IMR-90 (cell line): ENCODE results near the gene ISX. TPM values are rescaled to one million over a fixed set of nuclear protein-coding genes. Genes with fewer than 3 reads are reported as not detected.

Source experiments
- ATAC-seq: fragments of 200-7000 bp; cut with Tn5 transposase; 2 replicates; pipeline ENCODE4 v1.9.1; 2020; ENCODE audit warnings: low read depth, mild to moderate bottlenecking, moderate library complexity
- BruUV-seq: library from RNA; stranded (reverse); fragments of 400-500 nt; replicated peaks from 2 replicates; lab custom pipeline; 2021; lab: Mats Ljungman, UMichigan
- CTCF ChIA-PET: fragments of 300-600 bp; formaldehyde crosslinking; extraction: SDS; loops from one replicate; lab custom pipeline; 2021; ENCODE audit warnings: antibody characterized with exemption; lab: Yijun Ruan, JAX
- POLR2A ChIA-PET: fragments of 300-600 bp; sonication (Branson Sonifier 250); formaldehyde crosslinking; loops from one replicate; lab custom pipeline; 2022; ENCODE audit warnings: antibody characterized with exemption; ENCODE audit not compliant: unreplicated experiment; lab: Charles Lee
- DNase-seq: peaks from one replicate; pipeline ENCODE4 v3.0.0; 2013
- H2AFZ ChIP-seq: replicated peaks from 2 replicates; pipeline ENCODE3; 2013; ENCODE audit warnings: low read length, mild to moderate bottlenecking; ENCODE audit not compliant: poor library complexity
- H2AK5ac ChIP-seq: 2 replicates; pipeline ENCODE4 v1.6.1; 2013; ENCODE audit warnings: low read depth, low read length, inconsistent platforms
- H2AK9ac ChIP-seq: replicated peaks from 2 replicates; pipeline ENCODE3; 2013; ENCODE audit warnings: mild to moderate bottlenecking, low read depth, low read length, moderate library complexity; ENCODE audit not compliant: poor library complexity
- H2BK120ac ChIP-seq: 2 replicates; pipeline ENCODE4 v1.6.1; 2013; ENCODE audit warnings: low read depth, low read length, inconsistent platforms
- H2BK15ac ChIP-seq: 3 replicates; pipeline ENCODE4 v1.6.1; 2013; ENCODE audit warnings: low read depth, low read length, inconsistent platforms
- H2BK20ac ChIP-seq: 2 replicates; pipeline ENCODE4 v1.6.1; 2013; ENCODE audit warnings: low read depth, mild to moderate bottlenecking, inconsistent platforms, low read length, moderate library complexity
- H2BK5ac ChIP-seq: 2 replicates; pipeline ENCODE4 v1.6.1; 2013; ENCODE audit warnings: mild to moderate bottlenecking, low read depth, low read length, inconsistent platforms; ENCODE audit not compliant: poor library complexity, severe bottlenecking
- H3K14ac ChIP-seq: replicated peaks from 2 replicates; pipeline ENCODE4 v1.6.1; 2013; ENCODE audit warnings: low read depth, low read length, inconsistent platforms
- H3K18ac ChIP-seq: 2 replicates; pipeline ENCODE4 v1.6.1; 2013; ENCODE audit warnings: low read depth, low read length, control low read depth
- H3K23ac ChIP-seq: 2 replicates; pipeline ENCODE4 v1.6.1; 2013; ENCODE audit warnings: low read depth, low read length, inconsistent platforms
- H3K27ac ChIP-seq: 2 replicates; pipeline ENCODE4 v1.5.1; 2013; ENCODE audit warnings: mild to moderate bottlenecking, control low read depth, low read length; ENCODE audit not compliant: insufficient read depth
- H3K27me3 ChIP-seq: 2 replicates; pipeline ENCODE4 v1.6.1; 2013; ENCODE audit warnings: low read length; ENCODE audit not compliant: control insufficient read depth, insufficient read depth
- H3K36me3 ChIP-seq: 2 replicates; pipeline ENCODE4 v1.6.1; 2013; ENCODE audit warnings: low read length, mixed read lengths; ENCODE audit not compliant: control insufficient read depth, insufficient read depth
- H3K4ac ChIP-seq: 2 replicates; pipeline ENCODE4 v1.6.1; 2013; ENCODE audit warnings: low read depth, low read length, inconsistent platforms
- H3K4me1 ChIP-seq: 2 replicates; pipeline ENCODE4 v1.6.1; 2013; ENCODE audit warnings: low read length, mixed read lengths; ENCODE audit not compliant: control insufficient read depth, insufficient read depth
- H3K4me2 ChIP-seq: 2 replicates; pipeline ENCODE4 v1.6.1; 2013; ENCODE audit warnings: low read depth, mild to moderate bottlenecking, control low read depth, low read length, moderate library complexity
- H3K4me3 ChIP-seq: 2 replicates; pipeline ENCODE4 v1.5.1; 2013; ENCODE audit warnings: low read depth, mild to moderate bottlenecking, control low read depth, low read length, moderate library complexity; ENCODE audit not compliant: insufficient read depth
- H3K56ac ChIP-seq: 2 replicates; pipeline ENCODE4 v1.6.1; 2013; ENCODE audit warnings: low read length, inconsistent platforms; ENCODE audit not compliant: insufficient read depth; ENCODE audit errors: extremely low read depth
- H3K79me1 ChIP-seq, 2 experiments: 2 replicates each; pipeline ENCODE4 v1.6.1; 2013; ENCODE audit warnings: low read length in 2 of 2, inconsistent platforms in 1 of 2, low read depth in 1 of 2
- H3K9ac ChIP-seq: 2 replicates; pipeline ENCODE4 v1.6.1; 2013; ENCODE audit warnings: low read depth, low read length, control low read depth
- H3K9me1 ChIP-seq: 2 replicates; pipeline ENCODE4 v1.6.1; 2013; ENCODE audit warnings: low read length, inconsistent platforms; ENCODE audit not compliant: insufficient read depth
- H3K9me3 ChIP-seq: 2 replicates; pipeline ENCODE4 v1.6.1; 2013; ENCODE audit warnings: low read length; ENCODE audit not compliant: control insufficient read depth, insufficient read depth
- H4K20me1 ChIP-seq: 2 replicates; pipeline ENCODE4 v1.6.1; 2013; ENCODE audit warnings: low read length, inconsistent platforms; ENCODE audit not compliant: insufficient read depth
- H4K5ac ChIP-seq: 2 replicates; pipeline ENCODE4 v1.6.1; 2013; ENCODE audit warnings: mild to moderate bottlenecking, low read depth, low read length, control low read depth
- H4K8ac ChIP-seq, 2 experiments: 2 replicates each; pipeline ENCODE4 v1.6.1; 2013; ENCODE audit warnings: low read depth in 2 of 2, low read length in 2 of 2, control low read depth in 1 of 2, inconsistent platforms in 1 of 2
- H4K91ac ChIP-seq: 2 replicates; pipeline ENCODE4 v1.6.1; 2013; ENCODE audit warnings: low read depth, low read length, inconsistent platforms; ENCODE audit not compliant: insufficient read depth
- POLR2A ChIP-seq: IDR thresholded peaks from 2 replicates; pipeline ENCODE4 v1.6.1; 2012; ENCODE audit warnings: mild to moderate bottlenecking, low read depth, low read length
- WGBS, 2 experiments: methylation state at CpG; one replicate each; pipeline versions ENCODE4 v1.1.5 to v1.1.7; 2013; ENCODE audit warnings: missing lambda C conversion rate in 2 of 2; ENCODE audit not compliant: insufficient read length in 1 of 2; ENCODE audit errors: extremely low coverage in 2 of 2; 5-methylcytosine and 5-hydroxymethylcytosine counted together
- dilution Hi-C: fragments of 300-500 bp; cut with HindIII; formaldehyde crosslinking; loops from one replicate; pipeline ENCODE4 v1.14.3; 2018; ENCODE audit warnings: low sequenced_read_pairs; ENCODE audit not compliant: unreplicated experiment
- in situ Hi-C: fragments of 300-500 bp; cut with MboI; formaldehyde crosslinking; loops from 3 replicates; pipeline ENCODE4 v1.14.3; 2019; ENCODE audit warnings: low sequenced_read_pairs, inconsistent platforms, mixed read lengths
- intact Hi-C: fragments of 100-400 bp; cut with micrococcal nuclease; formaldehyde crosslinking; loops from 2 replicates; pipeline ENCODE4 v1.10.0; 2022
- polyA plus RNA-seq, 3 experiments: library from polyadenylated mRNA; depleted of rRNA; stranded (reverse); fragments of >200 nt; gene quantifications; 2 replicates each; pipeline ENCODE4 v1.2.3, GENCODE V29; 2012; ENCODE audit warnings: low replicate concordance in 1 of 3
- total RNA-seq: library from RNA; depleted of rRNA; stranded (reverse); fragments of >200 nt; gene quantifications from 2 replicates; pipeline ENCODE4 v1.2.3, GENCODE V29; 2012

ISX gene
- total and polyA plus RNA-seq, 2 of the 4 experiments (the other 2 are of a cell fraction): not detected

- ATAC-seq (no peak), DNase-seq (no peak)
- Histone ChIP-seq H4K91ac (no peak overlapping the region), H3K27me3 (no peaks in the 10 kb centered on the region), H3K4me2 (no peak overlapping the region), H2BK15ac (no peak overlapping the region), H3K56ac (no peak overlapping the region), H3K27ac (no peak overlapping the region), H4K5ac (no peak overlapping the region), H2BK5ac (no peak overlapping the region), H3K9me3 (peaks cover 15% of the 10 kb centered on the region), H4K8ac (no peak overlapping the region), H3K79me1 (no peaks in the 10 kb centered on the region), H3K9ac (no peak overlapping the region), H2AFZ (no peak overlapping the region), H3K14ac (no peak overlapping the region), H2BK120ac (no peak overlapping the region), H3K4me3 (no peak overlapping the region), H2BK20ac (no peak overlapping the region), H3K36me3 (no peaks in the 10 kb centered on the region), H3K4ac (no peak overlapping the region), H3K23ac (no peak overlapping the region), H3K9me1 (no peaks in the 10 kb centered on the region), H3K4me1 (no peaks in the 10 kb centered on the region), H3K18ac (no peak overlapping the region), H2AK5ac (no peak overlapping the region), H2AK9ac (no peak overlapping the region), H4K20me1 (no peaks in the 10 kb centered on the region)
- POLR2A ChIA-PET: no interaction called here
- intact Hi-C loops (no loop called here), in situ Hi-C loops (no loop called here), dilution Hi-C loops (no loop called here)
- BruUV-seq: no TSS peak
- TF ChIP-seq POLR2A: no peak
- CTCF ChIA-PET: no interaction called here
- no CpG with 5 or more reads among the region's 3 CpGs for WGBS, 2 experiments
These were observed 6.3 kb upstream of the ISX start for GRCh38 chr22:35059632-35060031.
